ENCODE results near the gene FDX1.

The FDX1 gene

GRCh38 chr11:110481523-110481922 lies 51.8 kb downstream of the FDX1 start:
- DNase-seq (ENCODE audit: low spot score): no peak
- Histone ChIP-seq H3K4me3 (no peak overlapping the region), H3K27ac (no peak overlapping the region)
- TF ChIP-seq, protein P1, sequence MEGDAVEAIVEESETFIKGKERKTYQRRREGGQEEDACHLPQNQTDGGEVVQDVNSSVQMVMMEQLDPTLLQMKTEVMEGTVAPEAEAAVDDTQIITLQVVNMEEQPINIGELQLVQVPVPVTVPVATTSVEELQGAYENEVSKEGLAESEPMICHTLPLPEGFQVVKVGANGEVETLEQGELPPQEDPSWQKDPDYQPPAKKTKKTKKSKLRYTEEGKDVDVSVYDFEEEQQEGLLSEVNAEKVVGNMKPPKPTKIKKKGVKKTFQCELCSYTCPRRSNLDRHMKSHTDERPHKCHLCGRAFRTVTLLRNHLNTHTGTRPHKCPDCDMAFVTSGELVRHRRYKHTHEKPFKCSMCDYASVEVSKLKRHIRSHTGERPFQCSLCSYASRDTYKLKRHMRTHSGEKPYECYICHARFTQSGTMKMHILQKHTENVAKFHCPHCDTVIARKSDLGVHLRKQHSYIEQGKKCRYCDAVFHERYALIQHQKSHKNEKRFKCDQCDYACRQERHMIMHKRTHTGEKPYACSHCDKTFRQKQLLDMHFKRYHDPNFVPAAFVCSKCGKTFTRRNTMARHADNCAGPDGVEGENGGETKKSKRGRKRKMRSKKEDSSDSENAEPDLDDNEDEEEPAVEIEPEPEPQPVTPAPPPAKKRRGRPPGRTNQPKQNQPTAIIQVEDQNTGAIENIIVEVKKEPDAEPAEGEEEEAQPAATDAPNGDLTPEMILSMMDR (IDR thresholded peaks at IDR 0.05): no peak

- no peak for DNase-seq (ENCODE audit: low spot score)
- H3K4me3 ChIP-seq: no peak overlapping the region
- TF ChIP-seq, protein P1 (IDR thresholded peaks at IDR 0.05): no peak
- no peak overlapping the region for H3K27ac ChIP-seq
These were observed 56.4 kb downstream of the FDX1 start for GRCh38 chr11:110486156-110486555.

GRCh38 chr11:110488446-110488845 lies 58.7 kb downstream of the FDX1 start:
- TF ChIP-seq, protein P1 (IDR thresholded peaks at IDR 0.05): no peak
- no peak overlapping the region for H3K4me3 ChIP-seq
- DNase-seq (ENCODE audit: low spot score): no peak
- H3K27ac ChIP-seq: no peak overlapping the region

DNA sequence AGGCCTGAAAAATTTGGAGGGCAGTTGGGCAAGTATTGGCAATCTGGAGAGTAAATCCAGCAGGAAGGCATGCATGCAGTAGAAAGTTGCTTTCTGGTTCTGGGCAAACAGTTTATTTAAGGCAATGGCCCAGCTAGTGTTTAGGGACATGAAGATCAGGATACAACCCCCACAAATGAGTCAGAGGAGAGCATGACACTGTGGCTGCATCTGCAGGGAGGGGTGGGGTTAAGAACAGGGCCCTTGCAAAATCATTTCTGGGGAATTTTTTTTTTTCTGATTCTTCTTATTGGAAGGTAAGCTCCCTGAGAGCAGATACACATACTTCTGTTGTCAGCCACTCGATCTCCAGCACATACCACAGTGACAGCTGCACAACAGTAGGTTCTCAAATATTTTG lies 61.1 kb downstream of the FDX1 start:
- TF ChIP-seq, protein P1 (IDR thresholded peaks at IDR 0.05): no peak
- no peak for DNase-seq (ENCODE audit: low spot score)
- Histone ChIP-seq H3K4me3 (no peak overlapping the region), H3K27ac (no peak overlapping the region)

DNA sequence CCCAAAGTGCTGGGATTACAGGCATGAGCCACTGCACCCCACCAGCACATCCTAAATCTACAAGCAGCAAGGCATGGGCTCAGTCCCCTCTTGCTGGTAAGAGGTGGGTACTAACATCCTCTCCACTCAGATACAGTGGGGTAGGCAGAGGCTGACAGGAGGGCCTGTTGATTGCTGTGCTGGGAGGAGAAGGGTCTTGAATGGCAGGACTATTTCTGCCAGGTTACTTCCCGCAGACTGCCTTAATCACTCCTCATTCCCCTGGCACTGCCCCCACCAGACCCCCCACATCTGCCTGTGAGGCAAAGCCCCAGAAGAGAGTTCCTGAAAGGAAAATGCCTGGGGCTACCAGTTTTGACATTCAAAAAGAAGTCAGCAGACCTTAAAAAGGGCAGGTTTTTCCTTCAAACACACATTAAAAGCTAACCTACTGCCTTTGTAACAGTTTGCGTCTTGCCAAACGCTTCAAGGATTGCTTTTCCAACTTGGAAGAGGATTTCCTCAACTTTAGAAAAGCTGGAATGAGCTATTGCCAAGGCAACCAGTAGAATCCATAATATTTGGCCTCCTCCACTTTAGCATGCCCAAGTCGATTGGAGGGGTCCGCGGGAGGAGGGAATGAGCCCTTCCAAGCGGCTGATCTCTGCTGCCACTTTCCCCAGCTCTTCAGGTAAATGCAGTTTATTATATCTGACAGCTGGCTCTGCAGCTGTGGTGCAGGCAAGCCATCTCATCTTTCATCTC lies 62.0 kb downstream of the FDX1 start:
- DNase-seq (ENCODE audit: low spot score): no peak
- TF ChIP-seq, protein P1 (IDR thresholded peaks at IDR 0.05): no peak
- no peak overlapping the region for H3K4me3 ChIP-seq
- peak overlapping the region in 1 of 2 donors; percentile 10 for H3K27ac ChIP-seq

DNA sequence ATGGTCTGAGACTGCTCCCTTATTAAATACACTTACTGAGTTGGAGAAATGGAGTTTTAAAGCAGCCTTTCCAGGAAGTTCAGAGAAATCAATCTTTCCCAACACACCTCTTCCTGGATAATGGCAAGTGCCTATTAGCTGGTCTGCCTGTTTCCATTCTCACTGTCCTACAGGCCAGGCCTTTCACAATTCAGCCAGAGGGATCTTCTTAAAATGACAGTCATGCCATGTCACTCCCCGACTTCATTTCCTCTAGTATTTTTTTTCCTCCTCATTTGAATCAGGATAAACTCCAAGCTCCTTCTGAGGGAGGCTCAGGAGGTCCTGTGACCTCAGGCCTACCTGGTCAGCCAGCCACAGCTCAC lies 62.6 kb downstream of the FDX1 start:
- DNase-seq (ENCODE audit: low spot score): no peak
- H3K4me3 ChIP-seq: no peak overlapping the region
- H3K27ac ChIP-seq: no peak overlapping the region
- TF ChIP-seq, protein P1 (IDR thresholded peaks at IDR 0.05): no peak

- no peak overlapping the region for H3K4me3 ChIP-seq
- no peak overlapping the region for H3K27ac ChIP-seq
- TF ChIP-seq, protein P1 (IDR thresholded peaks at IDR 0.05): no peak
- no peak for DNase-seq (ENCODE audit: low spot score)
These were observed 63.6 kb downstream of the FDX1 start for GRCh38 chr11:110493346-110493745.
